ENCODE results near the gene CLIP1. TPM values are rescaled to one million over a fixed set of nuclear protein-coding genes. Genes with fewer than 3 reads are reported as not detected.

Gene CLIP1
- polyA plus RNA-seq, 1 donor (not counting 4 experiments of a cell fraction or from before 2014, with no cell fraction given): 54.0 TPM

DNA sequence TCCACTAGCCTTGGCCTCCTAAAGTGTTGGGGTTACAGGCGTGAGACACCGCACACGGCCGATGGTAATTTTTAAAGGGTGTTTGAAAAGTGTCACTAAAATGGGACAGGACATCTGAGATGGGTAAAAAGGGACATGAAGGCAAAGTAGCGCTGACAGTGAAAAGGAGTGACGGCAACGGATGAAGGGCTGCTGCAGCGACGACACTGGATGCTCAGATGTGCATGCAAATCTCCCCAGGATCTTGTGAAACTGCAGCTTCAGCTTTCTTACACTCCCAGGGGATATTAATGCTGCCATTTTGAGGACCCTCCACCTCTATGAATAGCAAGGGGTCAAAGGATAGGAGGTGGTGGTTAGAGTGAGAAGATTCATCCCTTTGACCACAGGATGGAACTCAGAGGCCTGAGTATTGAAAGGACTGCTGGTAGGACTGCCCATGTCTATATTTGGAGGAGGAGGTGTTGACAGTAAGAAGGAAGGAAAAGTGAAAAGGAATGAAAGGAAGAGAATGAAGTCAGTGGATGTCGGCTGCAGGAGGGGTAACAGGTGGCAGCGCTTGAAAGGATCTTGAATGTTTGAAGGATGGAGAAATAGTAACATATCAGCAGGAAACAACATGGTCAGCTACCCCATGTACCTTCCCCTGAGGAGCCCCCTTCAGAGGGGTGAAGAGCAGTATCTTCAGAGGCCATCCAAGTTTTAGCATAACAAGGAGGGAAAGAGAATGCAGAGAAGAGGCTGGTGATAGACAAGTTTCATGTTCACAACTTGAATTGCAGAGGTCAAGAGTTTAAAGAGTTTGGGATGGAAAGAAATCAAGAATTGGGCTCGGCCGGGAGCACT, 37.1 kb downstream of the CLIP1 start:
- Histone ChIP-seq H3K4me1 (ENCODE audit: control insufficient read depth, extremely low read depth, insufficient read depth, low read length) (no peaks in the 10 kb centered on the region), H3K4me2 (ENCODE audit: control insufficient read depth, extremely low read depth, insufficient read depth, low read depth, low read length) (no peak overlapping the region), H2AFZ (ENCODE audit: control insufficient read depth, low read length) (no peak overlapping the region), H3K36me3 (ENCODE audit: control insufficient read depth in 2 of 2, extremely low read depth in 1 of 2, insufficient read depth in 2 of 2, low read length in 2 of 2) (peaks cover 4 to 8% of the 10 kb centered on the region in 2 experiments), H3K9ac (ENCODE audit: control insufficient read depth, extremely low read depth, insufficient read depth, low read length) (no peak overlapping the region), H3K27ac (ENCODE audit: control insufficient read depth, insufficient read depth, low read length) (no peak overlapping the region), H4K20me1 (ENCODE audit: control insufficient read depth, extremely low read depth, insufficient read depth, low read length) (no peaks in the 10 kb centered on the region), H3K79me2 (ENCODE audit: control insufficient read depth, insufficient read depth, low read length) (peaks cover 41% of the 10 kb centered on the region), H3K9me1 (ENCODE audit: control insufficient read depth, extremely low read depth, insufficient read depth, low read length) (no peaks in the 10 kb centered on the region), H3K27me3 (ENCODE audit: control insufficient read depth, extremely low read depth, insufficient read depth, low read length) (no peaks in the 10 kb centered on the region), H3K4me3 (ENCODE audit: control insufficient read depth in 2 of 3, extremely low read depth in 1 of 3, insufficient read depth in 2 of 3, low read depth in 1 of 3, low read length in 3 of 3) (no peak overlapping the region), H3K9me3 (ENCODE audit: control insufficient read depth, low read depth, low read length) (no peaks in the 10 kb centered on the region)
- TF ChIP-seq EZH2 (IDR thresholded peaks at IDR 0.05; ENCODE audit: low read length): no peak
- TF ChIP-seq, protein P1, sequence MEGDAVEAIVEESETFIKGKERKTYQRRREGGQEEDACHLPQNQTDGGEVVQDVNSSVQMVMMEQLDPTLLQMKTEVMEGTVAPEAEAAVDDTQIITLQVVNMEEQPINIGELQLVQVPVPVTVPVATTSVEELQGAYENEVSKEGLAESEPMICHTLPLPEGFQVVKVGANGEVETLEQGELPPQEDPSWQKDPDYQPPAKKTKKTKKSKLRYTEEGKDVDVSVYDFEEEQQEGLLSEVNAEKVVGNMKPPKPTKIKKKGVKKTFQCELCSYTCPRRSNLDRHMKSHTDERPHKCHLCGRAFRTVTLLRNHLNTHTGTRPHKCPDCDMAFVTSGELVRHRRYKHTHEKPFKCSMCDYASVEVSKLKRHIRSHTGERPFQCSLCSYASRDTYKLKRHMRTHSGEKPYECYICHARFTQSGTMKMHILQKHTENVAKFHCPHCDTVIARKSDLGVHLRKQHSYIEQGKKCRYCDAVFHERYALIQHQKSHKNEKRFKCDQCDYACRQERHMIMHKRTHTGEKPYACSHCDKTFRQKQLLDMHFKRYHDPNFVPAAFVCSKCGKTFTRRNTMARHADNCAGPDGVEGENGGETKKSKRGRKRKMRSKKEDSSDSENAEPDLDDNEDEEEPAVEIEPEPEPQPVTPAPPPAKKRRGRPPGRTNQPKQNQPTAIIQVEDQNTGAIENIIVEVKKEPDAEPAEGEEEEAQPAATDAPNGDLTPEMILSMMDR (optimal IDR thresholded peaks at IDR 0.05 in 1 of 3, IDR thresholded peaks at IDR 0.05 in 1 of 3, conservative IDR thresholded peaks at IDR 0.05 in 1 of 3; ENCODE audit: extremely low read depth in 1 of 3, insufficient read depth in 2 of 3, low read length in 3 of 3): no peak
- dilution Hi-C loops (cut with MboI; ENCODE audit: extremely low pct_ligation_motif_present, low sequenced_read_pairs): no loop called here
- DNase-seq (ENCODE audit: low read depth, low spot score) (no peak), FAIRE-seq (no peak)

DNA sequence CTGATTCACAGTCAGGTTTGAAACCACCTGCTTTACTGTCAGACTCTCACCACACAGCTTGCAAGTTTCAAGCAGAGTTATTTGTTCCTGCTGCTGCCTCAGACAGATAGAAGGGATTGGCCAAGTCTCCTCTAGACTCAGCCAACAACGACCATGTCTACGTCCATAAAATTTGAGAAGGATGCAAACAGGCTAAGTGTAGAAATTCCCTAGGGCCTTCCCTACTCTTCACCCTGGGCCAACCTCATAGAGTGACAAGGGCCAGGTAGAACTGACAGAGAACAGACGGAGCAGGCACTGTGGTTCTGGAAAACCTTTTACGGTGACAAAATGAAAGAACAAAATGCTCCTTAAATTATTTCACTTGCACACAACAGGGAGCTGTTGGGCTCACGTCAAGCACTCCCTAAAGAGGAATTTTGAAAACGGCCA, 39.5 kb downstream of the CLIP1 start:
- Histone ChIP-seq H3K27me3 (ENCODE audit: control insufficient read depth, extremely low read depth, insufficient read depth, low read length) (no peaks in the 10 kb centered on the region), H3K36me3 (ENCODE audit: control insufficient read depth in 2 of 2, extremely low read depth in 1 of 2, insufficient read depth in 2 of 2, low read length in 2 of 2) (peaks cover 11 to 12% of the 10 kb centered on the region in 2 experiments), H3K27ac (ENCODE audit: control insufficient read depth, insufficient read depth, low read length) (no peak overlapping the region), H3K4me3 (ENCODE audit: control insufficient read depth in 2 of 3, extremely low read depth in 1 of 3, insufficient read depth in 2 of 3, low read depth in 1 of 3, low read length in 3 of 3) (no peak overlapping the region), H3K9me3 (ENCODE audit: control insufficient read depth, low read depth, low read length) (no peaks in the 10 kb centered on the region), H3K9ac (ENCODE audit: control insufficient read depth, extremely low read depth, insufficient read depth, low read length) (no peak overlapping the region), H2AFZ (ENCODE audit: control insufficient read depth, low read length) (no peak overlapping the region), H3K4me1 (ENCODE audit: control insufficient read depth, extremely low read depth, insufficient read depth, low read length) (no peaks in the 10 kb centered on the region), H3K9me1 (ENCODE audit: control insufficient read depth, extremely low read depth, insufficient read depth, low read length) (no peaks in the 10 kb centered on the region), H3K79me2 (ENCODE audit: control insufficient read depth, insufficient read depth, low read length) (peaks cover 27% of the 10 kb centered on the region), H4K20me1 (ENCODE audit: control insufficient read depth, extremely low read depth, insufficient read depth, low read length) (no peaks in the 10 kb centered on the region), H3K4me2 (ENCODE audit: control insufficient read depth, extremely low read depth, insufficient read depth, low read depth, low read length) (no peak overlapping the region)
- TF ChIP-seq, protein P1 (optimal IDR thresholded peaks at IDR 0.05 in 1 of 3, IDR thresholded peaks at IDR 0.05 in 1 of 3, conservative IDR thresholded peaks at IDR 0.05 in 1 of 3; ENCODE audit: extremely low read depth in 1 of 3, insufficient read depth in 2 of 3, low read length in 3 of 3): no peak
- TF ChIP-seq EZH2 (IDR thresholded peaks at IDR 0.05; ENCODE audit: low read length): no peak
- dilution Hi-C loops (cut with MboI; ENCODE audit: extremely low pct_ligation_motif_present, low sequenced_read_pairs): no loop called here
- no peak for FAIRE-seq
- no peak for DNase-seq (ENCODE audit: low read depth, low spot score)
